Non-pigmented ciliary epithelial cell (primary cell): Measurements from ENCODE around the gene C1orf232.
A peak's percentile ranks its signal among the peaks of the same experiment; 100 is the strongest.

Source experiments
- DNase-seq: peaks from one replicate; pipeline ENCODE4 v3.0.0-alpha.2; 2010; ENCODE audit warnings: low read depth

Gene C1orf232

DNA sequence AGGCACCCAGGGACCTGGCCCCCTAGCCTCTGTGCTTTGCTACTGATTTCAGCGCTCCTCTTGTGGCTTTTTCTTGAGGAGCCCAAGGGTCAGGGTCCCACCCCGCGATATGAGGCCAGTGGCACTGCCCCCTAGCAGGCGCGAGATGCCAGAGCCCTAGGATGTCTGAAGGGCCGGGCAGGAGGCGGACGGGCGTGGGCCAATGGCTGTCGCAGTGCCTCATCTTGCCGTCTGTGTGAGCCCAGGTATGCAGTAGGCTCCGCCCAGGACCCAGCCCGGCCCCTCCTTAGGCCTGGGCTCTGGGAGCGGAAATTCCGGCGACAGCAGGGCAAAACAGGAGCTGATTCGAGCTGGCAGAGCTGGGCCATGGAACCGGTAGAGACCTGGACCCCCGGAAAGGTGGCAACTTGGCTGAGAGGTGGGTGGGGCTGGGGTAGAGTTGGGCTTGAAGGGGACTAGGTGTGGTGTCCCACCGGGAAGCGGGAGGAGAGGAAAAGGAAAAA lies 8.5 kb upstream of the C1orf232 start, which contains the start of gene CNKSR1:
Gene CNKSR1, plus strand, starts transcription at position 310 of the 503 bp plus-strand sequence. Its CDS starts 57 bp downstream, at position 367.
- DNase-seq = no peak

DNA sequence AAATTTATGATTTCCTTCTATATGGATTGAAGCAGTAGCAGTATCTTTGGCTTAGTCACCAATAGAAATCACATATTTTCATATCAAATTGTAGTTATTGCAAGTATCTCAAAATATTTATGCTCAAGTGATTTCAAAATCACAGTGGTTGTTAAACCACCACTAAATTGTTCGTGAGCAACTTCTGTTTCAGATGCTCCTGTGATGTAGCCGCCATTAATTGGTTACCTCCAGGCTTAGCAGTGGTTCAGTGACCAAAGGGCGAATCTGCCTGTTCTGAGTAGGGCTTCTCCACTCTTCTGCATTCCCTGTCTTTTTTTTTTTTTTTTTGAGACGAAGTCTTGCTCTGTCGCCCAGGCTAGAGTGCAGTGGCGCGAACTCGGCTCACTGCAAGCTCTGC lies 6.6 kb upstream of the C1orf232 start:
- DNase-seq = no peak

DNA sequence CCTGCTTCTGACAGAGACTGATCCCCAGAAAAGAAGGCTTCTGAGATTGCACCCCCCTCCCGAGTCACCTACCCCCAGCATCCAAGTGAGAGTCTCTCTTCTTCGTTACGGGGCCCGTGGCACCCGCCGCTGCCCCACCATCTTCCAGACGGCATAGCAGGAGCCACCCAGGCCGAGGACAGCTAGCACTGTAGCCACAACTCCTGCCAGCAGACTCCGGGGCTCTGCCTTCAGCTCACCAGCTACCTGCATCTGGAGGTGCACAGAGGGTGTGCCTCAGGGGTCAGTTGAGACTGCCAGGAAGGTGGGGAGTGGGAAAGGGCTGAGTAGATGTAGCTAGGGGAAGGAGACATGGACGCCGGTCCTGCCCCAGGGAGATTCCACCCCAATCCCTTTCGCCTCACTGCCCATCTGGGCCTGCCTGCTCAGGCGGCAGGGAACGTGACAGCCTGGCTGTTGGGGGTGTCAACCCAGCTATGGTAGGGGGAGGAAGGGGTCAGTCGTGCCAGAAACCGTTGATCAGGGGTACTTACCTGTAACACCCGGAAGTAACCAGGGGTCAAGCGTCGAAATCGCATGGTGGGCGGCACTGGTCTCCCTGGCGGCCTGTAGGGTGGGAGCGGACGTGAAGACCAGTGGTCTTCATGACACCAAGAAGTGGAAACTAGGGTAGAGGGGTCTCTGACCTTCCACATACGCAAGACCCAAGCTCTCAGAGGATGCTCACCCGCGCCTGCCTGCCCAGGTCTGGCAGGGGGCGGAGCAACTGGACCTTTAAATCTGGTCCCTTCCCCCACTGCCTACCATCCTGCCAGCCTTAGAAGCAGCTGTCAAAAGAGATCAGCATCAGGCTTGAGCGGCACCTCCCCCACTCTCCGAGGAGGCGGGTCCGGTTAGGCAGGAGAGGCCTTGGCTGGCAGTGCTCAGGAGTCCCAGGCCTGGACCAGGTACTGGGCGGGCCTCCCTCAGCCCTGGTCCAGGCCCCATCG lies 2.6 kb upstream of the C1orf232 start, which contains the start of gene ZNF593OS:
Gene ZNF593OS, minus strand, starts transcription at position 749 of the 989 bp plus-strand sequence. Its CDS starts 171 bp downstream, at position 578.
- no peak for DNase-seq

DNA sequence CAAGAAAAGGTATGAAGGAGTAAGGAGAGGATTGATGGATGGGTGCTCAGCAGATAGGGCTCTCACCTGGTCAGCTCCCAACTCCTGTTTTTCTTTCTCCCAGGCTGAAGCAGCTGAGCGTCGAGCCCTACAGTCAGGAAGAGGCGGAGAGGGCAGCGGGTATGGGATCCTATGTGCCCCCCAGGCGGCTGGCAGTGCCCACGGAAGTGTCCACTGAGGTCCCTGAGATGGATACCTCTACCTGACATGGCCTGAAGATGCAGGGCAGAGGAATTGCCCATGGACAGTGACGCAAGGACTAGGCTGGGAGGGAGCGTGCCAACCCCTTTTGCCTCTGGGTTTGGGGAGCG lies 1.7 kb upstream of the C1orf232 start:
- DNase-seq = no peak

DNA sequence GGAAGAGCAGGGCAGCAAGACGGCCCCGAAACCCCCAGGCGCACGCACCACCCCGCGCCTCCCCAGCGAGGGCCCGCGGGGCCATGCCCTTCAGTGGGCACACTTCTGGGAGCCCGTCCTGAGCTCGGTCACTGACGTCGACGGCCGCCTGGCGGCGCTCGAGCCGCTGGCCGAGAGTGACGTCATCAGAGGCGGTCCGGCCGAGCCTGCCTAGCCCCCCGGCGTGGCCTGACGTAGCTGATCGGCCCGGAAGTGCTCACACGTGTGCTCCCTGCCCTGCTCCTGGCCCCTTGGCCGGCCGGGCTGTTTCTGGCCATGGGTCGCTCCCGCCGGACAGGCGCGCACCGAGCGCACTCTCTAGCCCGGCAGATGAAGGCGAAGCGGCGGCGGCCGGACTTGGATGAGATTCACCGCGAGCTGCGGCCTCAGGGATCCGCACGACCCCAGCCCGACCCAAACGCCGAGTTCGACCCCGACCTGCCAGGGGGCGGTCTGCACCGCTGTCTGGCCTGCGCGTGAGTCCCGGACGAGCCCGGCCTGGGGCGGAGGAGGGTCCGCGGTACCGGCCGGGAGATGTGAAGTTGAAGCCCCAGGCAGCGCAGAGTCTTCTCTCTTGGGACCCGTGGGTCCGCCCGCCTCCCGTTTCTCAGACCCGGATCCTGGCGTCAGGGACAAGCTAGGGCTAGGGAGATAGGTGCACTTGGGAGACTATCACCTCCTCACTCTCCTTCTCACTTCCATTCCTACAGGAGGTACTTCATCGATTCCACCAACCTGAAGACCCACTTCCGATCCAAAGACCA lies 1.1 kb upstream of the C1orf232 start, which contains the start of gene ZNF593:
Gene ZNF593, plus strand, starts transcription at position 240 of the 803 bp plus-strand sequence. Its CDS starts 76 bp downstream, at position 316.
- DNase-seq = peak; percentile 28

DNA sequence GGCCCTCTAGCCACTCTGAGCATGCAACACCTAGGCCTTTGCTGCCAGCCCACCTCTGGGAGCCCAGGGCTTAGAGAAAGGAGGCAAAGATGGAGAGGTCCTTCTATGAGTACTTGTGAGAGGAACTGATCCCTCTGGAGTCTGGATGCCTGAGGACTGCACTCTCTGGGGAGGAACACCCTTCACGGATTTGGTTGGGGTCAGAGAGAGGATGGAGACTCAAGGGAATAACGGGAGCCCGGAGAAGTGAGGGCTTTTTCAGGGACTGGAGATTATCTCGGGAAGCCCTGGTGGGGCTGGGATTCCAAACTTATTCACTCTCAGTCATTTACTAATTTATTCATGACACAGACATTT lies 413 bp upstream of the C1orf232 start:
- no peak for DNase-seq

DNA sequence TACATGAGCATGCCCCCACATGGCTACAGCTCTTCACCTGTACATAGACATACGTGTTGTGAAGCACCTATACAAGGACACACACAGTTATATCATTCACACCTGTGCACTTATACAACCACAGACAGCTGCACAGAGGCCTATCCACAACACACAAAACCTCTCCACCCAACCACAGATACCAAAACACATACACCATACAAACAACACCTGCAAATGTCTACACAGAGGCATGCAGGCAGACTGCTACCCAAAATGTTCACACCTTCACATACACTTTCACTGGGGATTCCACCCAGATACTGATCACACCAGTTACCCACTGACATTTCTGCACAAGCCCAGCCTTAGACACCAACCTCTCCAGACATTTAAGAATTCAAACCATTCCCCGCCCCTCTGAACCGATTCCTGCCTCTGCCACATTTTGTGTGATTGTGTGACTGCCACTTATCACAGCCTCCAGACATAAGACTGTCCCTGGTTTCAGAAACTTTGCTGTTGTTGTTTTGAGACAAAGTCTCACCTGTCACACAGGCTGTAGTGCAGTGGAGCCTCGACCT lies 2.0 kb downstream of the C1orf232 start:
- no peak for DNase-seq

DNA sequence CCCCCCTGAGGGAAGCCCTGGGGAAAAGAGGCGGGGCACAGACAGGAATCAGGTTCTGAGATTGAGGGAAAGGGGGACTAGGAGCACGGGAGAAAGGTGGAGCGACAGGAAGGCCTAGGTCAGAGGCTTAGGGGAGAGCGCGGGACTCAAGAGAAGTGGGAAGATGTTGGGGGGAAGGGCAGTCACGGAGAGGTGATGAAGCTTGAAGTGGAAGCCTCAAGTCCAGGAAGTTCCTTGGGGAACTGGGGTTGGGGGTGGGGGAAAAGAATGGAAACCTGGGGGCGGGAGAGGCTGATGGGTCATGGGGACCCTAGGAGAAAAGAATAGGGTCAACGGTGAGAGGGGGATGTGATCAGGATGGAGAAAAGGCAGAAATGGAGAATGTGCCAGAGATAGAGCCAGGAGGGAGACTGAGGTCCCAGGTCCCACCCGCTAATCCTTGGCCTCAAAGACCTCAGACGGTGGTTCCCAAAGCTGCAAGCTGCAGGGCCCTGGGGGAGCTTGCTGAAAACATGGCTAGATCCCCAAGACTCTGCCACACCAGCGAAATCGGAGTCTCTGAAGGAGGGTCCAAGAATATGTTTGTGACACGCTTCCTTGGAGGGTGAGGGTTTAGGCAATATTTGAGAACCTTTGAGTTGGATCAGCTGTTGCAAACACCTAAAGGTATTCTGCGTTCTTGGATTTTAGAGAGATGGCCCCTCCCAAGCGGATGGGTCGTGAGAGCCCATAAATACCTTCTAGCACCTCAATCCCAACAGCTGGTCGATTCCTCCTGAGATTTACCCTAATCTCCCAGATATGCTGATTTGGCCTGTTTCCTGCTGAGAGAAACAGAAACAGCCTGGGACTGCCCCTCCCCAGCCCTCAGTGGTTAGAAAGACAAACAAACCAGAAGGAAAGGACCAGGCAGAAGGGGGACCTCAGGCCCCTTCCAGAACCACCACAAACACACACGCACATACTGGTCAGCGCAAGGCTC lies 3.6 kb downstream of the C1orf232 start:
- no peak for DNase-seq

DNA sequence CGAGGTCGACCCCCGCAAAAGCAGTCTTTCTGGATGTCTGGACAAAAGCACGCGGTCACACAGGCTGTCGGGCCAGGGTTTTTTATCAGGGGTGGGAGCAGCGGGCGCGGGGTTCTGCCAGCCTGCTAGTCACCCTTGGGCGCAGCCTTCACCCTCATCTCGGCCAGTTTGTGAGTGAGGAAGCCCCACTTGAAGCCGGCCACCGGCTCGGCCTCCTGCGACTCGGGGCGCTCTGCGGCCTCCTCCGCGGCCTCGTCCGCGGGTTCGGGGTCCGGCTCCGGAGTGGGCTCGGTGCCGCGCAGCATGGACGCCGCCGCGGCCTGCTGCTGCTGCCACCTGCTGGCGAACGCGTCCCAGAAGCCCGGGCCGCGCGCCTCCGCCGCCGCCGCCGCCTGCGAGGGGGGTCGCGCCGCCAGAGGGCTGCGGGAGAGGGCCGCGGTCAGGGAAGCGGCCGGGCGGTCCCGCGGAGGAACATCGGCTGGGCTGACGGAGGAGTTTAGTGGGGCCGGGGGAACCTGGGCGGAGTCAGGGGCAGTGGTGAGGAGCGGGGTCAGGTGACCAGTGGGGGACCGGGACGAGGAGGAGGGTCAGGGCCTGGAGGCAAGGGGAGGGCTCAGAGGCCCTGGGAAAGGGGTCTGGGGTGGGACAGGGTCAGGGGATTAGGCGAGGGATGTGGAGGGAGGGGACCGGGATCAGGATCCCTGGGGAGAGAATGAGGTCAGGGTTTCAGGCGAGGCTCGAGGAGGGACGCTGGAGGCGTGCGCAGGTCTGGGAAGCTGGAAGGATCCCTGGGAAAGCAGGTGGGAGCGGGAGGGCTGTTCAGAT lies 4.5 kb downstream of the C1orf232 start:
- no peak for DNase-seq

DNA sequence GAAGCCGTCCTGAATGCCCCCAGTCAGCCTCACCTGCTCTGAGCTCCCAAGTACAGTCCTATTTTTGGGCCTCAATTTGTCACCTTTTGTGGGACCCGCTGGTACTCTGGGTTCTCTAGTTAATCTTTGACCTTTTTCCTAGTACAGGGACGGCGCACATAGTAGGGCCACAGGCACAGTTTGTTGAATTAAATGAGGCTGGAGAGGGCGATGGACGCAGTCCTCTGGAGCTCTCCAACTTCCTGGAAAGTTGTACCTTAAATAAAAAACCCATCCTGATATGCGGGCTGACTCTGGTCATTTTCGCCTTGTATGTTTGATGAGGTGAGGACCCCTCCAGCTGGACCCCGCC lies 5.1 kb downstream of the C1orf232 start:
- DNase-seq = no peak

DNA sequence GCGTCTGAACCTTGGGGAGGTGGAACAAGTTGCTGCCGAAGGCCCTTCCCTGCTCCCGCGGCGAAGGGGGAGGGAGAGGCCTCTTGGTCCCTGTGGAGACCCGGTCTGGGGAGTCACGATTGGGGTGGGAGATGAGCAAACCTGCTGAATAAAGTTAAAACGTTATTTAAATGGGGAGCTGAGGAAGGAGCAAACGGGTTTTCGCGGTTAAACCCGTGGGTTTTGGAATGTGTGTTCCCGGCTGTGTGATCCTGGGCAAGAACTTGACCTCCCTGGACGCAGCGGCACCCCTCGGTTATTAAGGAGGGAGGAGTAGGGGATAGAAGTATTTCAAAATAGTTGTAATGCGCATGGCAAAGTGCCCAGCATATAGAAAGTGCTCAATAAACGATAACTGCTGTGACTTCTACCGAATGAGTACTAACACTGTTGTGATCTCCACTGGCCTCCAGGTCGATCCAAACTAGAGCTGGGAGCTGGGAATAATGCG lies 6.5 kb downstream of the C1orf232 start:
- DNase-seq = no peak

DNA sequence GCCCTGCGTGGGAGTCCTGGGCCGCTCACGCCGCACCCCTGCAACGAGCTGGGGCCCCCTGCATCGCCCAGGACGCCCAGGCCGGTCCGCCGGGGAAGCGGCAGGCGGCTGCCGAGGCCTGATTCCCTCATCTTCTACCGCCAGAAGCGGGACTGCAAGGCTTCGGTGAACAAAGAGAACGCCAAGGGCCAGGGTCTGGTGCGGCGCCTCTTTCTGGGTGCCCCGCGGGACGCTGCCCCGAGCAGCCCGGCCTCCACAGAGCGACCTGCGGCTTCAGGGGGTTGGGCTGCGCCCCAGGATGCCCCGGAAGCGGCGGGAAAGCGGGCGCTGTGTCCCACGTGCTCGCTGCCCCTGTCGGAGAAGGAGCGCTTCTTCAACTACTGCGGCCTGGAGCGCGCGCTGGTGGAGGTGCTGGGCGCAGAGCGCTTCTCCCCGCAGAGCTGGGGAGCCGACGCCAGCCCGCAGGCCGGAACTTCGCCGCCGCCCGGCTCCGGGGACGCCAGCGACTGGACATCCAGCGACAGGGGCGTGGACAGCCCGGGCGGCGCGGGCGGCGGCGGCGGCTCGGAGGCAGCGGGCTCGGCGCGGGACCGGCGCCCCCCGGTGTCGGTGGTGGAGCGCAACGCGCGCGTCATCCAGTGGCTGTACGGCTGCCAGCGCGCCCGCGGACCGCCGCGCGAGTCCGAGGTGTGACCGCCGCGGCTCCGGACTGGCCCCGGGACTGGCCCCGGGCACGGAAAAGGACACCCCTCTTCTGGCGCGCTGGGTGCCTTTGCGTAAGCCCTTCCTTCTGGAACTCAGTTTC lies 7.1 kb downstream of the C1orf232 start:
- no peak for DNase-seq

DNA sequence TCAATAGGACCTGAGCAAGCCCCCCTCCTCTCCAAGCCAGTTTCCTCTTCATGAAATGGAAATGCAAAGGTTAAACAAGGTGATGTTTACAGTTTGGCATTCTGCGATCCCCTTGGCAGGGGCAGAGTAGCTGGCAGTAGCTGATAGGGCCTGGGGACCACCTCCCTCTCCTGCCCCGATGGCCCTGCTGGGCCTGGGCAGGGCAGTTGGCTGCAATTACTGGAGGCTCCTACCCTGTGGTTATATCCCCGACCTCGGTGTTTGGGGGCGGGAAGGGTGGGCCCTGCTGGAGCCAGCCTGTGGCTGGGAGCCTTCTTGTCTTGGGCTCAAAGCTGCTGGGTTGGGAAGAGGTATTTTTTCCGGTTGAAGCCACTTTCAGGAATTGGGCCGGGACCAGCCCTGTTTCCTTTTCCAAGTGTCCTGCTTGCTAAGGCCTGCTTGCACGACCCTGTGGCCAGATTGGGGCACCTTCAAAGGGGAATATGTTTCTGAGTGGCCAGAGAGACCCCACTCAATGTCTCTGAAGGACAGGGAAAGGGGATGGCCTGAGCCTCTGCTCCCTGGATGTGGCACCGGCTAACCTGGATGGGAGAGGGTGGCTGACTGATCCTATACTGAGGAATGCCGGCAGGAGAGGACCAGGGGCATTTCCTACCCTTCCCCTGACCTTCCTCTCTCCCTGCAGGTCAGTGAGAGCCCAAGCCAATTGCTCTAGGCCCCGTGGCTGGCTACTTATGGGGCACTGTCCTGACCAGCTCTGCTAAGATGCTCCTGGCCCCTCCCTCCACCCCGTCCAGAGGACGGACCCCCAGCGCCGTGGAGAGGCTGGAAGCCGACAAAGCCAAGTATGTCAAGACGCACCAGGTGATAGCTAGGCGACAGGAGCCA lies 8.0 kb downstream of the C1orf232 start:
- DNase-seq = no peak

DNA sequence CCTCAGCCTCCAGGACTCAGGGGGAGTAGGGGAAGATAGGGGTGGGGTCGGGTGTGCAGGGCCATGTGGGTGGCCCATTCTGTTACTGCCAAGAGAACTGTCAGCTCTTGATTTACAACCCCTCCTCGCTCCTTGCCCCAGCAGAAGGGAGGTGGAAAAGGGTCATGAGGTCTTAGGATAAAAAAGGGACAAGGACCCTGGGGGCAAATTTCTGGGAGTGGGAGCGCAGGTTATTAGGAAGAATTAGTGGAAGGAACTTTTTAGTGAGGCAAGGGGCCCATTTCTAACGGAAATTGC lies 9.1 kb downstream of the C1orf232 start:
- DNase-seq = no peak

DNA sequence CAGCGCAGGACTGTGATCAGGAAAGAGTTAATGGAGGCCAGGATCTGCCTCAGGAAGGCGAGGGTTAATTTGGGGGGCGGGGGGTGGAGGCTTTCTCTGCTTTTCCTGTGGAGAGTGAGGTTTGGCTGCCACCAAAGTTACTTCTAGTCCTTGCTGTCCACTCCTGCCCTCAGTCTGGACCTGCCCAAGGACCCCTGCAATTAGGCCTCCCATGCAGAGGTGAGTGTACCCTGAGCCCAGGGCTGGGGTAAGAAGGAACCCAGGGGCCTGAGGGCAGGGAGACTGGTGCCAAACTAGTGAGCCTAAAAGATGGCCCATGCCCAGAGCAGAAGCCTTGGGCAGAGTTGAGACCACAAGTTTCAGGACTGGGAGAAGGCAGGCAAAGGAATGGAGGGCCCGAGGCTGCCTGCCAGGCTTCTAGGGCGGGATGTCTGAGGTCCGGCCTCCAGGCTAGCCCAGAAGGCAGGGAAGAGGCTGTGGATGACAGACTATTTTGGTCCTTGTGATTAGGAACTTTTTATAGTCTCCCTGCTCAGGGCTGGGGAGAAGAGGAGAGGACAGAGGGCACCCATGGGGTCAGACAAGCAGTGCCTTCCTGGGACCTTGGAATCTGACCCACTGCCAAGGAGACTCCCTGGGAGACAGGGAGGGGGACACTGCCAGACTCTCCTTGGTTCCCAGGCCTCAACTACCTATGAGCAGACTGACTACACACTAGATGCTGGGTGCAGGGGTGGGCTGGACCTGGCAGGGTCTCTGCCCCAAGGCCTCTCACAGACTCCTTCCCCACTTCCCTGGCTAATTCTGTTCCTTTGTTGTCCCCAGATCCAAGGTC lies 9.6 kb downstream of the C1orf232 start, which contains the start of gene FAM110D:
Gene FAM110D, plus strand, starts transcription at position 172 of the 835 bp plus-strand sequence. CDS start 2,213 bp downstream, outside the sequence.
- no peak for DNase-seq

DNA sequence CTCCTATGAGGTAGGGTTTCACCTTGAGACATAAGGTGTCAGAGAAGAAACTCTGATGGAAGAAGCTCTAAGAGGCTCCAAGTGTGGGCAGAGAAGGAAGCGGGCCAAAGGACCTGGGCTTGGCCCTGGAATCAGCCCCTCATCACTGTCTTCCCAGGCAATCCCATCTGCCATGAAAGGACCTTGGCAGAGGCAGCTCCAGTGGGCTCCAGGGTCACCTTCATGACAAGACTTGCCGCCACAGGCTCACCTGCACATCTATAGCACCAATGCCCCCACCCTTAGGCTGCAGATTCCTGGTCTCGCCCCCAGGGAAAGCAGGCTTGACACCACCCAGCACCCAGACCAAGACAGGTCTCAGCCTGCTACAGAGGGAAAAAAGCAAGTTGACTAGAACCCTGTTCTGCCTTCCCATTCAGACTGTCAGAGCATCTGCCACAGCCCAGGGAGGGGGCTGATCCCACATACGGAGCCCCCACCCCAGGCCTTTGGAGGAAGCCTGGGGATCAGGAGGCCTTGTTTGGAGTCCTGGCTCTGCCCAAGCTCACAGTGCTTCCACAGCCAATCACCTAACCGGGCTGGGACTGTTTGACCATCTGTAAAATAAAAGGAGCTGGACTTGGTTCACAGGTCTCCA lies 10.4 kb downstream of the C1orf232 start:
- DNase-seq = no peak
